Keratinocyte (primary cell): ENCODE data around the gene RPH3AL. TPM values are rescaled to one million over a fixed set of nuclear protein-coding genes. Genes with fewer than 3 reads are reported as not detected.

Source experiments
- DNase-seq: peaks from one replicate; pipeline ENCODE4 v3.0.0-alpha.2; 2011; ENCODE audit warnings: low read depth, missing footprints, low spot score
- FAIRE-seq: peaks from 2 replicates; lab custom pipeline; 2011; peaks lifted over from hg19 to GRCh38; lab: Jason Lieb, UNC
- H2AFZ ChIP-seq: 2 replicates; pipeline ENCODE4 v1.6.0; 2012; ENCODE audit warnings: low read length, control low read depth, inconsistent platforms; ENCODE audit not compliant: control insufficient read depth
- H3K27ac ChIP-seq: 2 replicates; pipeline ENCODE4 v1.5.1; 2011; ENCODE audit warnings: low read length; ENCODE audit not compliant: control insufficient read depth, insufficient read depth
- H3K27me3 ChIP-seq: 3 replicates; pipeline ENCODE4 v1.6.0; 2011; ENCODE audit warnings: low read length; ENCODE audit not compliant: control insufficient read depth, insufficient read depth; ENCODE audit errors: extremely low read depth
- H3K36me3 ChIP-seq, 2 experiments: 2 replicates in 1 of 2; 3 replicates in 1 of 2; pipeline ENCODE4 v1.5.1; 2011; ENCODE audit warnings: low read length in 2 of 2, mild to moderate bottlenecking in 1 of 2; ENCODE audit not compliant: control insufficient read depth in 2 of 2, insufficient read depth in 2 of 2; ENCODE audit errors: extremely low read depth in 1 of 2
- H3K4me1 ChIP-seq: 3 replicates; pipeline ENCODE4 v1.5.1; 2011; ENCODE audit warnings: low read length; ENCODE audit not compliant: control insufficient read depth, insufficient read depth; ENCODE audit errors: extremely low read depth
- H3K4me2 ChIP-seq: 3 replicates; pipeline ENCODE4 v1.6.0; 2011; ENCODE audit warnings: low read depth, low read length; ENCODE audit not compliant: control insufficient read depth, insufficient read depth; ENCODE audit errors: extremely low read depth
- H3K4me3 ChIP-seq, 3 experiments: fragments of 200-600 bp in 1 of 3; sonication (generic) in 1 of 3; 2 replicates in 2 of 3; 3 replicates in 1 of 3; pipeline ENCODE4 v1.5.1; 2011 to 2016; ENCODE audit warnings: low read length in 3 of 3, mild to moderate bottlenecking in 3 of 3, control low read depth in 2 of 3, inconsistent platforms in 1 of 3, low read depth in 1 of 3, mixed read lengths in 1 of 3, mixed run types in 1 of 3, moderate library complexity in 1 of 3; ENCODE audit not compliant: control insufficient read depth in 2 of 3, insufficient read depth in 2 of 3; ENCODE audit errors: extremely low read depth in 1 of 3
- H3K79me2 ChIP-seq: 2 replicates; pipeline ENCODE4 v1.6.0; 2012; ENCODE audit warnings: low read length; ENCODE audit not compliant: control insufficient read depth, insufficient read depth
- H3K9ac ChIP-seq: 3 replicates; pipeline ENCODE4 v1.6.0; 2011; ENCODE audit warnings: low read length; ENCODE audit not compliant: control insufficient read depth, insufficient read depth; ENCODE audit errors: extremely low read depth
- H3K9me1 ChIP-seq: 3 replicates; pipeline ENCODE4 v1.6.0; 2011; ENCODE audit warnings: low read length; ENCODE audit not compliant: control insufficient read depth, insufficient read depth; ENCODE audit errors: extremely low read depth
- H3K9me3 ChIP-seq: 2 replicates; pipeline ENCODE4 v1.5.1; 2012; ENCODE audit warnings: low read depth, low read length; ENCODE audit not compliant: control insufficient read depth
- H4K20me1 ChIP-seq: 3 replicates; pipeline ENCODE4 v1.6.0; 2011; ENCODE audit warnings: low read length; ENCODE audit not compliant: control insufficient read depth, insufficient read depth; ENCODE audit errors: extremely low read depth
- EZH2 ChIP-seq: IDR thresholded peaks from one replicate; pipeline ENCODE4 v1.6.1; 2012; ENCODE audit warnings: inconsistent platforms, mild to moderate bottlenecking, low read length, moderate library complexity
- dilution Hi-C: fragments of 300-500 bp; cut with MboI; formaldehyde crosslinking; loops from one replicate; pipeline ENCODE4 v1.7.0; 2020; ENCODE audit warnings: low sequenced_read_pairs; ENCODE audit not compliant: extremely low pct_ligation_motif_present
- polyA plus RNA-seq, 5 experiments: library from polyadenylated mRNA; depleted of rRNA in 3 of 5; stranded (reverse) in 3 of 5; stranded (forward) in 1 of 5; unstranded in 1 of 5; fragments of >200 nt; gene quantifications; 1 replicate in 1 of 5; 2 replicates in 3 of 5; 3 replicates in 1 of 5; pipeline versions ENCODE4 v1.2.1 to v1.2.3, GENCODE V29; 2011 to 2012; ENCODE audit warnings: missing spikeins in 2 of 5, low read depth in 1 of 5, low replicate concordance in 1 of 5
- TF ChIP-seq, protein P1 (sequence below), 3 experiments: IDR thresholded peaks in 1 of 3; conservative IDR thresholded peaks in 1 of 3; optimal IDR thresholded peaks in 1 of 3; 2 replicates in 2 of 3; 3 replicates in 1 of 3; pipeline versions ENCODE3 to v1.5.1; 2011; ENCODE audit warnings: low read length in 3 of 3, mild to moderate bottlenecking in 3 of 3, moderate library complexity in 2 of 3, control low read depth in 1 of 3, inconsistent platforms in 1 of 3; ENCODE audit not compliant: insufficient read depth in 2 of 3; ENCODE audit errors: extremely low read depth in 1 of 3

RPH3AL gene
- polyA plus RNA-seq, 1 donor (not counting 4 experiments of a cell fraction or from before 2014, with no cell fraction given) = 0.31 TPM

GRCh38 chr17:177762-178161, 174.8 kb downstream of the RPH3AL start:
- no peaks in the 10 kb centered on the region for H3K36me3 ChIP-seq
- H3K4me3 ChIP-seq = no peak overlapping the region
- no peaks in the 10 kb centered on the region for H3K9me1 ChIP-seq
- H3K4me2 ChIP-seq = no peak overlapping the region
- no peak for FAIRE-seq
- dilution Hi-C loops = no loop called here
- no peaks in the 10 kb centered on the region for H3K9me3 ChIP-seq
- peaks cover 3% of the 10 kb centered on the region for H3K4me1 ChIP-seq
- H3K79me2 ChIP-seq = no peaks in the 10 kb centered on the region
- H3K27ac ChIP-seq = no peak overlapping the region
- TF ChIP-seq EZH2 = no peak
- TF ChIP-seq, protein P1, sequence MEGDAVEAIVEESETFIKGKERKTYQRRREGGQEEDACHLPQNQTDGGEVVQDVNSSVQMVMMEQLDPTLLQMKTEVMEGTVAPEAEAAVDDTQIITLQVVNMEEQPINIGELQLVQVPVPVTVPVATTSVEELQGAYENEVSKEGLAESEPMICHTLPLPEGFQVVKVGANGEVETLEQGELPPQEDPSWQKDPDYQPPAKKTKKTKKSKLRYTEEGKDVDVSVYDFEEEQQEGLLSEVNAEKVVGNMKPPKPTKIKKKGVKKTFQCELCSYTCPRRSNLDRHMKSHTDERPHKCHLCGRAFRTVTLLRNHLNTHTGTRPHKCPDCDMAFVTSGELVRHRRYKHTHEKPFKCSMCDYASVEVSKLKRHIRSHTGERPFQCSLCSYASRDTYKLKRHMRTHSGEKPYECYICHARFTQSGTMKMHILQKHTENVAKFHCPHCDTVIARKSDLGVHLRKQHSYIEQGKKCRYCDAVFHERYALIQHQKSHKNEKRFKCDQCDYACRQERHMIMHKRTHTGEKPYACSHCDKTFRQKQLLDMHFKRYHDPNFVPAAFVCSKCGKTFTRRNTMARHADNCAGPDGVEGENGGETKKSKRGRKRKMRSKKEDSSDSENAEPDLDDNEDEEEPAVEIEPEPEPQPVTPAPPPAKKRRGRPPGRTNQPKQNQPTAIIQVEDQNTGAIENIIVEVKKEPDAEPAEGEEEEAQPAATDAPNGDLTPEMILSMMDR (optimal IDR thresholded peaks at IDR 0.05 in 1 of 3, IDR thresholded peaks at IDR 0.05 in 1 of 3, conservative IDR thresholded peaks at IDR 0.05 in 1 of 3; ENCODE audit: extremely low read depth in 1 of 3, insufficient read depth in 2 of 3, low read length in 3 of 3) = no peak
- H4K20me1 ChIP-seq = no peaks in the 10 kb centered on the region
- no peak overlapping the region for H2AFZ ChIP-seq
- H3K9ac ChIP-seq = no peak overlapping the region
- H3K27me3 ChIP-seq = peaks cover 50% of the 10 kb centered on the region
- no peak for DNase-seq

DNA sequence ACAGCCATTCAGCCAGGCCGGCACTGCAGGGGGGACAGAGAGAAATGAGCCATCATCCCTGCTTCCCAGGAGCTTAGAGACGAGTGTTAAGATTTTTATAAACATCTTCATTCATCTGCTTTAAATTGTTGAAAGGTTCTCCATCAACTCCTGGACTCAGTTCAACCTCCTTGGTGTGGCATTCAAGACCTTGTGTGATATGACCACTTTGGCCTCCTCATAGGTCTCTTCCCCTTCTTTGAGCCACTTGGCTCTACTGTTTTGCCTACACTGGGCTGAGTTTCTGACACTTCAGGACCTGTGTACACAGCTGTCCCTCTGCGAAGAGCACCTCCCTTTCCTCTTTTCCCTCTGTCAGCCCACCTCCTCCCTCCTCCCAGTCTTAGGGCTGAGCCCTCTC, 175.5 kb downstream of the RPH3AL start:
- Histone ChIP-seq H2AFZ (no peak overlapping the region), H3K9ac (no peak overlapping the region), H3K4me2 (no peak overlapping the region), H4K20me1 (no peaks in the 10 kb centered on the region), H3K27ac (no peak overlapping the region), H3K9me1 (no peaks in the 10 kb centered on the region), H3K27me3 (peaks cover 44% of the 10 kb centered on the region), H3K79me2 (no peaks in the 10 kb centered on the region), H3K4me3 (no peak overlapping the region), H3K36me3 (no peaks in the 10 kb centered on the region), H3K4me1 (peaks cover 3% of the 10 kb centered on the region), H3K9me3 (no peaks in the 10 kb centered on the region)
- FAIRE-seq (no peak), DNase-seq (no peak)
- dilution Hi-C loops = no loop called here
- TF ChIP-seq, protein P1 (optimal IDR thresholded peaks at IDR 0.05 in 1 of 3, IDR thresholded peaks at IDR 0.05 in 1 of 3, conservative IDR thresholded peaks at IDR 0.05 in 1 of 3; ENCODE audit: extremely low read depth in 1 of 3, insufficient read depth in 2 of 3, low read length in 3 of 3) = no peak
- TF ChIP-seq EZH2 = no peak
